ENCODE data around the gene NCK1.

Gene NCK1

GRCh38 chr3:136913168-136913567 is 51.2 kb downstream of the NCK1 start:
- CTCF ChIA-PET, result interaction anchor here (0.5 to 0.6 kb wide), 2 partner anchors 79 to 779 kb away, joined by 3 read pairs; no protein-coding TSS in a partner anchor
- TF ChIP-seq LEF1 (IDR thresholded peaks at IDR 0.05; ENCODE audit: borderline replicate concordance) (no peak), SP1 (IDR thresholded peaks at IDR 0.05) (no peak), FOXA1 (IDR thresholded peaks at IDR 0.05) (no peak), PKNOX1 (IDR thresholded peaks at IDR 0.05) (no peak), FOXM1 (IDR thresholded peaks at IDR 0.05; ENCODE audit: borderline replicate concordance) (no peak), SUZ12 (IDR thresholded peaks at IDR 0.05) (no peak), BHLHE40 (IDR thresholded peaks at IDR 0.05; ENCODE audit: borderline replicate concordance) (no peak), L3MBTL2 (conservative IDR thresholded peaks at IDR 0.05) (no peak), FOXK2 (IDR thresholded peaks at IDR 0.05) (no peak), ZNF384 (IDR thresholded peaks at IDR 0.05) (no peak), ELF4 (IDR thresholded peaks at IDR 0.05) (no peak)

GRCh38 chr3:136914739-136915138 is 52.7 kb downstream of the NCK1 start:
- DNase-seq (ENCODE audit: extremely low spot score), result no peak
- ChIA-PET CTCF (no interaction called here), POLR2A (no interaction called here)
- TF ChIP-seq FOXM1 (IDR thresholded peaks at IDR 0.05; ENCODE audit: borderline replicate concordance), result no peak
- TF ChIP-seq TARDBP (IDR thresholded peaks at IDR 0.05), result no peak
- TF ChIP-seq SUZ12 (IDR thresholded peaks at IDR 0.05), result no peak
- TF ChIP-seq ELF4 (IDR thresholded peaks at IDR 0.05), result no peak
- TF ChIP-seq BHLHE40 (IDR thresholded peaks at IDR 0.05; ENCODE audit: borderline replicate concordance), result no peak
- no peak for TF ChIP-seq HDGF (IDR thresholded peaks at IDR 0.05; ENCODE audit: borderline replicate concordance)
- TF ChIP-seq NFRKB (IDR thresholded peaks at IDR 0.05), result no peak
- TF ChIP-seq L3MBTL2 (conservative IDR thresholded peaks at IDR 0.05), result no peak
- no peak for TF ChIP-seq CTBP1 (IDR thresholded peaks at IDR 0.05; ENCODE audit: borderline replicate concordance)
- no peak for TF ChIP-seq LEF1 (IDR thresholded peaks at IDR 0.05; ENCODE audit: borderline replicate concordance)
- no peak for TF ChIP-seq FOXA1 (IDR thresholded peaks at IDR 0.05)
- no peak for TF ChIP-seq ZNF384 (IDR thresholded peaks at IDR 0.05)
- TF ChIP-seq SP1 (IDR thresholded peaks at IDR 0.05), result no peak
- no peak for TF ChIP-seq ARNT (IDR thresholded peaks at IDR 0.05)
- TF ChIP-seq FOXK2 (IDR thresholded peaks at IDR 0.05), result no peak
- TF ChIP-seq PKNOX1 (IDR thresholded peaks at IDR 0.05), result no peak

More at GRCh38 chr3:136913168-136913567, 51.2 kb downstream of the NCK1 start:
- DNase-seq (ENCODE audit: extremely low spot score), result no peak
- POLR2A ChIA-PET, result no interaction called here

- ChIA-PET POLR2A (no interaction called here), CTCF (no interaction called here)
Observed at GRCh38 chr3:136916223-136916622, 54.2 kb downstream of the NCK1 start.

GRCh38 chr3:136919799-136920580 is 58.0 kb downstream of the NCK1 start:
- TF ChIP-seq FOXK2 (IDR thresholded peaks at IDR 0.05) (no peak), LEF1 (IDR thresholded peaks at IDR 0.05; ENCODE audit: borderline replicate concordance) (no peak), BHLHE40 (IDR thresholded peaks at IDR 0.05; ENCODE audit: borderline replicate concordance) (no peak), SUZ12 (IDR thresholded peaks at IDR 0.05) (no peak), TARDBP (IDR thresholded peaks at IDR 0.05) (no peak), PKNOX1 (IDR thresholded peaks at IDR 0.05) (no peak), L3MBTL2 (conservative IDR thresholded peaks at IDR 0.05) (no peak), SP1 (IDR thresholded peaks at IDR 0.05) (no peak), CTBP1 (IDR thresholded peaks at IDR 0.05; ENCODE audit: borderline replicate concordance) (no peak), ZNF384 (IDR thresholded peaks at IDR 0.05) (no peak), ELF4 (IDR thresholded peaks at IDR 0.05) (no peak), FOXM1 (IDR thresholded peaks at IDR 0.05; ENCODE audit: borderline replicate concordance) (no peak), FOXA1 (IDR thresholded peaks at IDR 0.05) (no peak), NFRKB (IDR thresholded peaks at IDR 0.05) (no peak), ARNT (IDR thresholded peaks at IDR 0.05) (no peak), HDGF (IDR thresholded peaks at IDR 0.05; ENCODE audit: borderline replicate concordance) (no peak)
- POLR2A ChIA-PET, result no interaction called here
- CTCF ChIA-PET, result no interaction called here
- DNase-seq (ENCODE audit: extremely low spot score), result no peak

More at GRCh38 chr3:136916223-136916622, 54.2 kb downstream of the NCK1 start:
- TF ChIP-seq FOXM1 (IDR thresholded peaks at IDR 0.05; ENCODE audit: borderline replicate concordance) (no peak), FOXA1 (IDR thresholded peaks at IDR 0.05) (no peak), ZNF384 (IDR thresholded peaks at IDR 0.05) (no peak), BHLHE40 (IDR thresholded peaks at IDR 0.05; ENCODE audit: borderline replicate concordance) (no peak), LEF1 (IDR thresholded peaks at IDR 0.05; ENCODE audit: borderline replicate concordance) (no peak), FOXK2 (IDR thresholded peaks at IDR 0.05) (no peak), NFRKB (IDR thresholded peaks at IDR 0.05) (no peak), ARNT (IDR thresholded peaks at IDR 0.05) (no peak), PKNOX1 (IDR thresholded peaks at IDR 0.05) (no peak), TARDBP (IDR thresholded peaks at IDR 0.05) (no peak), L3MBTL2 (conservative IDR thresholded peaks at IDR 0.05) (no peak), SUZ12 (IDR thresholded peaks at IDR 0.05) (no peak), SP1 (IDR thresholded peaks at IDR 0.05) (no peak), ELF4 (IDR thresholded peaks at IDR 0.05) (no peak), CTBP1 (IDR thresholded peaks at IDR 0.05; ENCODE audit: borderline replicate concordance) (no peak), HDGF (IDR thresholded peaks at IDR 0.05; ENCODE audit: borderline replicate concordance) (no peak)
- no peak for DNase-seq (ENCODE audit: extremely low spot score)

Measured in HEK293T (cell line).